ENCODE measurements around the gene REN. TPM values are rescaled to one million over a fixed set of nuclear protein-coding genes. Genes with fewer than 3 reads are reported as not detected.

The REN gene
- total and polyA plus RNA-seq, 2 of the 13 experiments (the other 11 are each of a cell fraction or from before 2014, with no cell fraction given) = not detected

DNA sequence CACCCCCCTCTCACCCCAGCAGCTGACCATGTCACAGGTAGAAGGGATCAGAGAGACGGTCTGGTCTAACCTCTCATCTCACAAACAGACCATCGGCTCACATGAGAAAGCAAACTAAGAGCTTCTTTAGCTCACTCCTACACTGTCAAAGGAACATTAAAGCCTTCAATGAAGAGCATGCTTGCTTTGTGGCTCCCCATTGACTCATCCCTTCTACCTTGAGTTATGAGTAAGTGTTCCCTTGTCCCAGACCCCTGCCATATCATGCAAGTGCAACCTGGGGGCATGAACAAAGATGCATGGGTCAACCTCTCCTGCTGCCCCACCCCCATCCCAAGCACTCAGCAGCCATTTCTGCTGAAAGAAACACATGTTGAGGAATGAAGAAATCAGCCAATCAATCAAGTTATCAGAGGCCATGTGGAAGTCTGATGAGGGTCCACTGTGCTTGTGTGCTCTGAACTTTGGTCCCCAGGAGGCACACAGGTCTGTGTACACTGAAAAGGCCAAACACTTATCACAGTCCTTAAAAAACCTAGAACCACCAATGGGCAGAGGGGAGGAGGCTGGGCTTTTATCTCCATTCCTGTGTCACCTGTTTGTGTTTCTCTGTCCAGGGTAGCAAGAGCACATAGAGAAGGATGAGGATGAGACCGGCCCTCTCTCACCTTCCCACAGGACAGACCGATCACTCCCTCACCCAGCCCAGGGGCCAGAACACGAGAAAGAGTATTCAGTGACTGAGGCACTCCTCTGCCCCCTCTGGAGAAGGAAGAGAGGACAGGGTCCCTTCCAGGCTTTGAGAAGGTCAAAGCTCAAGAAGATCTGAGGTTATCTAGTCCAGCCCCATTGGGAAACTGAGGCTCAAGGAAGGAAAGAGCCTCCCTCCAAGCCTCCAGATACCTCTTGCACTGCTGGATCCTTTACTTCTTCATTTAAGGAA lies 23.8 kb downstream of the REN start (continued):
- TF ChIP-seq, protein P1, sequence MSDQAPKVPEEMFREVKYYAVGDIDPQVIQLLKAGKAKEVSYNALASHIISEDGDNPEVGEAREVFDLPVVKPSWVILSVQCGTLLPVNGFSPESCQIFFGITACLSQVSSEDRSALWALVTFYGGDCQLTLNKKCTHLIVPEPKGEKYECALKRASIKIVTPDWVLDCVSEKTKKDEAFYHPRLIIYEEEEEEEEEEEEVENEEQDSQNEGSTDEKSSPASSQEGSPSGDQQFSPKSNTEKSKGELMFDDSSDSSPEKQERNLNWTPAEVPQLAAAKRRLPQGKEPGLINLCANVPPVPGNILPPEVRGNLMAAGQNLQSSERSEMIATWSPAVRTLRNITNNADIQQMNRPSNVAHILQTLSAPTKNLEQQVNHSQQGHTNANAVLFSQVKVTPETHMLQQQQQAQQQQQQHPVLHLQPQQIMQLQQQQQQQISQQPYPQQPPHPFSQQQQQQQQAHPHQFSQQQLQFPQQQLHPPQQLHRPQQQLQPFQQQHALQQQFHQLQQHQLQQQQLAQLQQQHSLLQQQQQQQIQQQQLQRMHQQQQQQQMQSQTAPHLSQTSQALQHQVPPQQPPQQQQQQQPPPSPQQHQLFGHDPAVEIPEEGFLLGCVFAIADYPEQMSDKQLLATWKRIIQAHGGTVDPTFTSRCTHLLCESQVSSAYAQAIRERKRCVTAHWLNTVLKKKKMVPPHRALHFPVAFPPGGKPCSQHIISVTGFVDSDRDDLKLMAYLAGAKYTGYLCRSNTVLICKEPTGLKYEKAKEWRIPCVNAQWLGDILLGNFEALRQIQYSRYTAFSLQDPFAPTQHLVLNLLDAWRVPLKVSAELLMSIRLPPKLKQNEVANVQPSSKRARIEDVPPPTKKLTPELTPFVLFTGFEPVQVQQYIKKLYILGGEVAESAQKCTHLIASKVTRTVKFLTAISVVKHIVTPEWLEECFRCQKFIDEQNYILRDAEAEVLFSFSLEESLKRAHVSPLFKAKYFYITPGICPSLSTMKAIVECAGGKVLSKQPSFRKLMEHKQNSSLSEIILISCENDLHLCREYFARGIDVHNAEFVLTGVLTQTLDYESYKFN (CRISPR knock-in tag; conservative IDR thresholded peaks at IDR 0.05) = peak; percentile 70
- TF ChIP-seq ZNF589 (CRISPR knock-in tag; conservative IDR thresholded peaks at IDR 0.05) = no peak
- TF ChIP-seq, protein P2, sequence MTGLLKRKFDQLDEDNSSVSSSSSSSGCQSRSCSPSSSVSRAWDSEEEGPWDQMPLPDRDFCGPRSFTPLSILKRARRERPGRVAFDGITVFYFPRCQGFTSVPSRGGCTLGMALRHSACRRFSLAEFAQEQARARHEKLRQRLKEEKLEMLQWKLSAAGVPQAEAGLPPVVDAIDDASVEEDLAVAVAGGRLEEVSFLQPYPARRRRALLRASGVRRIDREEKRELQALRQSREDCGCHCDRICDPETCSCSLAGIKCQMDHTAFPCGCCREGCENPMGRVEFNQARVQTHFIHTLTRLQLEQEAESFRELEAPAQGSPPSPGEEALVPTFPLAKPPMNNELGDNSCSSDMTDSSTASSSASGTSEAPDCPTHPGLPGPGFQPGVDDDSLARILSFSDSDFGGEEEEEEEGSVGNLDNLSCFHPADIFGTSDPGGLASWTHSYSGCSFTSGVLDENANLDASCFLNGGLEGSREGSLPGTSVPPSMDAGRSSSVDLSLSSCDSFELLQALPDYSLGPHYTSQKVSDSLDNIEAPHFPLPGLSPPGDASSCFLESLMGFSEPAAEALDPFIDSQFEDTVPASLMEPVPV (CRISPR knock-in tag; IDR thresholded peaks at IDR 0.05) = no peak
- TF ChIP-seq SKI (IDR thresholded peaks at IDR 0.05; ENCODE audit: partially characterized antibody) = peak; percentile 26
- TF ChIP-seq ZNF564 (CRISPR knock-in tag; IDR thresholded peaks at IDR 0.05) = no peak
- TF ChIP-seq ZSCAN29 (CRISPR knock-in tag; conservative IDR thresholded peaks at IDR 0.05) = no peak
- TF ChIP-seq GLI4 (CRISPR knock-in tag; IDR thresholded peaks at IDR 0.05; ENCODE audit: borderline replicate concordance) = no peak
- TF ChIP-seq, protein P3, sequence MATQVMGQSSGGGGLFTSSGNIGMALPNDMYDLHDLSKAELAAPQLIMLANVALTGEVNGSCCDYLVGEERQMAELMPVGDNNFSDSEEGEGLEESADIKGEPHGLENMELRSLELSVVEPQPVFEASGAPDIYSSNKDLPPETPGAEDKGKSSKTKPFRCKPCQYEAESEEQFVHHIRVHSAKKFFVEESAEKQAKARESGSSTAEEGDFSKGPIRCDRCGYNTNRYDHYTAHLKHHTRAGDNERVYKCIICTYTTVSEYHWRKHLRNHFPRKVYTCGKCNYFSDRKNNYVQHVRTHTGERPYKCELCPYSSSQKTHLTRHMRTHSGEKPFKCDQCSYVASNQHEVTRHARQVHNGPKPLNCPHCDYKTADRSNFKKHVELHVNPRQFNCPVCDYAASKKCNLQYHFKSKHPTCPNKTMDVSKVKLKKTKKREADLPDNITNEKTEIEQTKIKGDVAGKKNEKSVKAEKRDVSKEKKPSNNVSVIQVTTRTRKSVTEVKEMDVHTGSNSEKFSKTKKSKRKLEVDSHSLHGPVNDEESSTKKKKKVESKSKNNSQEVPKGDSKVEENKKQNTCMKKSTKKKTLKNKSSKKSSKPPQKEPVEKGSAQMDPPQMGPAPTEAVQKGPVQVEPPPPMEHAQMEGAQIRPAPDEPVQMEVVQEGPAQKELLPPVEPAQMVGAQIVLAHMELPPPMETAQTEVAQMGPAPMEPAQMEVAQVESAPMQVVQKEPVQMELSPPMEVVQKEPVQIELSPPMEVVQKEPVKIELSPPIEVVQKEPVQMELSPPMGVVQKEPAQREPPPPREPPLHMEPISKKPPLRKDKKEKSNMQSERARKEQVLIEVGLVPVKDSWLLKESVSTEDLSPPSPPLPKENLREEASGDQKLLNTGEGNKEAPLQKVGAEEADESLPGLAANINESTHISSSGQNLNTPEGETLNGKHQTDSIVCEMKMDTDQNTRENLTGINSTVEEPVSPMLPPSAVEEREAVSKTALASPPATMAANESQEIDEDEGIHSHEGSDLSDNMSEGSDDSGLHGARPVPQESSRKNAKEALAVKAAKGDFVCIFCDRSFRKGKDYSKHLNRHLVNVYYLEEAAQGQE (IDR thresholded peaks at IDR 0.05; ENCODE audit: borderline replicate concordance in 1 of 2, low read depth in 1 of 2, low read length in 2 of 2) = peak in 1 of 2 experiments; percentile 83; a peak in 3 of 4 replicates
- TF ChIP-seq CCAR2 (optimal IDR thresholded peaks at IDR 0.05; ENCODE audit: low read depth, low read length) = no peak
- 0 out of 2 replicates have a peak, but pooled peaks have one; percentile 18 for TF ChIP-seq YEATS4 (CRISPR knock-in tag; IDR thresholded peaks at IDR 0.05; ENCODE audit: borderline replicate concordance)
- TF ChIP-seq, protein P4, sequence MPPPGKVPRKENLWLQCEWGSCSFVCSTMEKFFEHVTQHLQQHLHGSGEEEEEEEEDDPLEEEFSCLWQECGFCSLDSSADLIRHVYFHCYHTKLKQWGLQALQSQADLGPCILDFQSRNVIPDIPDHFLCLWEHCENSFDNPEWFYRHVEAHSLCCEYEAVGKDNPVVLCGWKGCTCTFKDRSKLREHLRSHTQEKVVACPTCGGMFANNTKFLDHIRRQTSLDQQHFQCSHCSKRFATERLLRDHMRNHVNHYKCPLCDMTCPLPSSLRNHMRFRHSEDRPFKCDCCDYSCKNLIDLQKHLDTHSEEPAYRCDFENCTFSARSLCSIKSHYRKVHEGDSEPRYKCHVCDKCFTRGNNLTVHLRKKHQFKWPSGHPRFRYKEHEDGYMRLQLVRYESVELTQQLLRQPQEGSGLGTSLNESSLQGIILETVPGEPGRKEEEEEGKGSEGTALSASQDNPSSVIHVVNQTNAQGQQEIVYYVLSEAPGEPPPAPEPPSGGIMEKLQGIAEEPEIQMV (CRISPR knock-in tag; IDR thresholded peaks at IDR 0.05; ENCODE audit: low read depth) = no peak
- TF ChIP-seq RNF2 (conservative IDR thresholded peaks at IDR 0.05; ENCODE audit: low read depth) = no peak
- no peak for TF ChIP-seq POLR2AphosphoS5 (IDR thresholded peaks at IDR 0.05; ENCODE audit: low read depth, low read length)
- no peak for TF ChIP-seq ZNF550 (CRISPR knock-in tag; IDR thresholded peaks at IDR 0.05; ENCODE audit: borderline replicate concordance)
- TF ChIP-seq ZFY (CRISPR knock-in tag; IDR thresholded peaks at IDR 0.05) = no peak
- no peak for TF ChIP-seq MIXL1 (CRISPR knock-in tag; IDR thresholded peaks at IDR 0.05)

Data from HepG2 (cell line).